Choroid plexus epithelial cell (primary cell): Measurements from ENCODE around the gene NOP14.

Experiments used
- DNase-seq: peaks from one replicate; pipeline ENCODE4 v3.0.0-alpha.2; 2010; ENCODE audit warnings: low read depth
- H3K4me3 ChIP-seq: 2 replicates; pipeline ENCODE4 v1.5.1; 2011; ENCODE audit warnings: low read depth, mild to moderate bottlenecking, control low read depth, low read length, moderate library complexity
- TF ChIP-seq, protein P1 (sequence below): conservative IDR thresholded peaks from 2 replicates; pipeline ENCODE4 v1.5.1; 2011; ENCODE audit warnings: low read depth, mild to moderate bottlenecking, control low read depth, inconsistent platforms, low read length, moderate library complexity

Gene NOP14

DNA sequence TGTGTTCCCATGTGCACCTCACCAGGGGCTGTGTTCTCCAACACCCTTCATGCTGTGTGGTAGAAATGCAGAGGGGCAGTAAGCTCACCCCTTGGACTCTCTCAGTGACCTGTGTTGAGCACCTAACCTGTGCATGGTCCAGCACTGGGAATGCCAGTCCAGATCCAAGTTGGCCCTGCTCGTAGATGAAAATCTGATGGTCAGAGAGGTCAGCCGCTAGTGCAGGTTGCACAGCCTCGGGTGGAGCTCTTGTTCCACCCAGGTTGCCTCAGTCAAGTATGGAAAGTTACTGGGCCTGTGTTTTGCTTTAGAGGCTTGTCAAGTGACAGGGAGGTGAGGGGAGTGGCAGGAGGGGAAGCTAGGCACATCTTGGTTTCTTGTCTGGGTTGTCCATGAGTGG is 51.3 kb downstream of the NOP14 start:
- no peak for DNase-seq
- TF ChIP-seq, protein P1, sequence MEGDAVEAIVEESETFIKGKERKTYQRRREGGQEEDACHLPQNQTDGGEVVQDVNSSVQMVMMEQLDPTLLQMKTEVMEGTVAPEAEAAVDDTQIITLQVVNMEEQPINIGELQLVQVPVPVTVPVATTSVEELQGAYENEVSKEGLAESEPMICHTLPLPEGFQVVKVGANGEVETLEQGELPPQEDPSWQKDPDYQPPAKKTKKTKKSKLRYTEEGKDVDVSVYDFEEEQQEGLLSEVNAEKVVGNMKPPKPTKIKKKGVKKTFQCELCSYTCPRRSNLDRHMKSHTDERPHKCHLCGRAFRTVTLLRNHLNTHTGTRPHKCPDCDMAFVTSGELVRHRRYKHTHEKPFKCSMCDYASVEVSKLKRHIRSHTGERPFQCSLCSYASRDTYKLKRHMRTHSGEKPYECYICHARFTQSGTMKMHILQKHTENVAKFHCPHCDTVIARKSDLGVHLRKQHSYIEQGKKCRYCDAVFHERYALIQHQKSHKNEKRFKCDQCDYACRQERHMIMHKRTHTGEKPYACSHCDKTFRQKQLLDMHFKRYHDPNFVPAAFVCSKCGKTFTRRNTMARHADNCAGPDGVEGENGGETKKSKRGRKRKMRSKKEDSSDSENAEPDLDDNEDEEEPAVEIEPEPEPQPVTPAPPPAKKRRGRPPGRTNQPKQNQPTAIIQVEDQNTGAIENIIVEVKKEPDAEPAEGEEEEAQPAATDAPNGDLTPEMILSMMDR, result no peak
- H3K4me3 ChIP-seq, result no peak overlapping the region

DNA sequence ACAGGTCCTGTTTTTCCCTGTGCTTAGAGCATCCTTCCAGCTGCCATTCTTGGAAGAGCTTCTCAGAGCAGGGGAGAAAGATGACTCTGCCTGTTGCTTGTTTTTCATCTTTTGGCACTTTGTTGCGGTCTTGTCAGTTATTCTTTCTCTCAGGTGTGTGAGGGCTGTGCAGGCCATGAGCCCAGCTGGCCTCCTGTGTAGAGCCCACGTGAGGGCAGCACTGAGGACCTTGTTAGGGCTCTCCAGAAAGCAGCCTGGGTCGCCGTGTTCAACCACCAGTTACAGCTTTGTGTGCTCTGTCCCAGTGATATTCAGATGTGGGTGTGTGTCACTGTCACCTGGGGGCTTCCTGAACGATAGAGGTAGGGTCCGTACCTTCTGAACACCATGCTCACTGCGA is 52.8 kb downstream of the NOP14 start:
- H3K4me3 ChIP-seq, result no peak overlapping the region
- no peak for DNase-seq
- TF ChIP-seq, protein P1, result peak; percentile 33

DNA sequence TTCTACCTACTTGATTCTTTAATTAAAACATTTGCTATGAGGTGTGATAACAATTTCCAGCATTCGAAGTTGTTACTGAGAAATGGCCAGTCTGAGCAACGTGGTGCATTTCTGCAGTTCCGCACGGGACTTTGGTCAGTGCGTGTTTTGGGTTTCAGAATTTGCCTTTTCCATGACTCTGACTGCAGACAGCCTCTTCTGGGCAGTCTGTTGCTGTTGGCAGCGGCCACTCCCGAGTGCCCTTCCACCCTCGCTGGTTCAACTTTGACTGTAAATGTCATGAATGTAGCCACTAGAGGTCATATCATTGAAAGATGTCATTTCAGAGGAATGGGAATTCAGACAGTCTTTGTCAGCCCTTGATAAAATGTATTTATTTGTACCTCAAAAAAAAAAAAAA is 53.6 kb downstream of the NOP14 start:
- TF ChIP-seq, protein P1, result no peak
- H3K4me3 ChIP-seq, result no peak overlapping the region
- DNase-seq, result no peak

DNA sequence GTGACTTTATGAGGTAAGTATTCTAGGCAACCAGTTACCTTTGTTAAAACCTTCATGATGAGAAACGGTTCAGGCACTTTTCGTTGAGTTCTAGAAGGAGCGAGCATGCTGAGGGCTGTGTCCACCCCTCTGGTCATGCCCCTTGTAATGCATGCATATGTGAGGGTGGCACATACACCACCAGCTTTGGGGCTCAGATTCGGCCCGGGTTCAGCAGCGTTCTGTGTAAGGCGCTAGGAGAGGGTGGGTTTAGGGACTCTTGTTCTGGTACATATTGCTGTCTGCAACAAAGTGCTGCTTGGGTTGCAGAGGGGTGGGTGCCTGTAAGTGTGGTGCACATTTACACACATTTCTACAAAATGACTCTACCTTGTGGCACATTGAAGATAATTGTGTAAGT is 54.5 kb downstream of the NOP14 start:
- no peak for DNase-seq
- TF ChIP-seq, protein P1, result no peak
- H3K4me3 ChIP-seq, result no peak overlapping the region

DNA sequence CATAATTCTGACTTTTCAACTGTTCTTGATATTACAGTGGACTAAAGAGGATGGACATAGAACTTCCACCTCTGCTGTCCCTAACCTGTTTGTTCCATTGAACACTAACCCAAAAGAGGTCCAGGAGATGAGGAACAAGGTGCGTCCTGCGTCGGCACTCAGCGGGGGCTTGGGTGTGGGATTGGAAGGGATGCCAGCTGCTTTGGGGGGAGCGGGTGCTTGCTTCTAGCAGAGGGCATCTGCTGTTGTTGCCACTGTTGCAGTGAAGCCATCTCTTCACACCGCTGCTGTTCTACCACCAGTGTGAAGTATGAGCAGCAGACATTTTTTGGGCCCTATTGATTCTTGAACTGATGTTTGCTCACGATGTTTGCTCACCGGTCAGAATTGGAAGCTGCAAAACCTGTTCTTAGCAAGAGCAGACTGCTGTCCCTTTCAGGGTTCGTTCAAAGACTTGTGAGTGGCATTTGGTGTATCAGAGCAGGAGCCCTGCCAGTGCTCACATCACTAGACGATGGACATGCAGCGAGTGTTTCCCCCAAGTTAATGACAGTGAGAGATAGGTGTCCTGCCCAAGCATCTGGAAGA is 55.4 kb downstream of the NOP14 start:
- TF ChIP-seq, protein P1, result no peak
- H3K4me3 ChIP-seq, result no peak overlapping the region
- no peak for DNase-seq

DNA sequence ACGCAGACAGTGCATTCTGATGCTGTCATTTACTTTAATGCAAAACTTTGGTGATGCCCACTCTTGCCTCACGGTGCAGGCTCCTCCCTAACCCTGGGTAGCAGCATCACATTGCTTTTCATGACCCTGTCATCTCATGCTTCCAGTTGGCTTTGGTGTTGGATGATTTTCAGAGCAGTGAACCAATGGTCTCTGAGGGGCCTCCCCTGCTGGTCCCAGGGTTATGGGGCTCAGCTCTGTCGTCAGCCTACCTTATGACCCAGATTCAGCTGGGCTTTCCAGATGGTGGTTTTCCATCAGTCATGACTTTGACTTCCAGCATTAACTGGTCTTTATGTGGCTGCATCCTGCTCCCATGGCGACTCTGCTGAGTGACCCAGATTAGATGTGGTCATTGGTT is 56.0 kb downstream of the NOP14 start:
- DNase-seq, result no peak

DNA sequence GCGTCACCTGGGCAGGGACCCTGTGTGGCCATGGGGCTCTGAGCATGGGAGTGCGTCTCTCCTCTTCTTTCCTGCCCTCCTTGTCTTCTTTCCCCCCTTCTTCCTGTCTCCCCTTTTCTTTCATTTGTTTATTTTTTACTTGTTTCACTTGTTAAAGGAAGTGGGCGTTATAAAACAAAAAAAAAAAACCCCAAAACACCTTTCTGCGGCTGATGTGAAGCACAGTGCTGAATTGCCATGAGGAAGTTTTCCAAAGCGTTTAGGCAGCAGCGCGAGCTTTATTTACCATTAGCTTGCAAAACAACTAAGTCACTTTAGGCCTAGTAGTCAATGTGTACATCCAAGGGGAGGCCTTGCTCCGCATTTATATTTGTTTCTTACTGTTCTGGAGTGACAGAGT is 57.0 kb downstream of the NOP14 start:
- DNase-seq, result no peak
- TF ChIP-seq, protein P1, result no peak
- H3K4me3 ChIP-seq, result no peak overlapping the region

More for the DNA sequence above, 56.0 kb downstream of the NOP14 start:
- H3K4me3 ChIP-seq, result no peak overlapping the region
- TF ChIP-seq, protein P1, result no peak
